A673 (cell line): Measurements from ENCODE around the gene MBD5.

Source experiments
- EZH2 ChIP-seq: fragments of 200-600 bp; sonication (generic); IDR thresholded peaks from 2 replicates; pipeline ENCODE4 v1.6.1; 2017; ENCODE audit warnings: borderline replicate concordance, low read depth, mild to moderate bottlenecking, mixed read lengths, antibody characterized with exemption, low read length; ENCODE audit not compliant: poor library complexity, severe bottlenecking
- TF ChIP-seq, protein P1 (sequence below): fragments of 300-800, 200-600 bp; sonication (generic); conservative IDR thresholded peaks from 2 replicates; pipeline ENCODE4 v1.5.1; 2017; ENCODE audit warnings: low read depth, mild to moderate bottlenecking, antibody characterized with exemption, low read length, moderate library complexity, mixed read lengths

DNA sequence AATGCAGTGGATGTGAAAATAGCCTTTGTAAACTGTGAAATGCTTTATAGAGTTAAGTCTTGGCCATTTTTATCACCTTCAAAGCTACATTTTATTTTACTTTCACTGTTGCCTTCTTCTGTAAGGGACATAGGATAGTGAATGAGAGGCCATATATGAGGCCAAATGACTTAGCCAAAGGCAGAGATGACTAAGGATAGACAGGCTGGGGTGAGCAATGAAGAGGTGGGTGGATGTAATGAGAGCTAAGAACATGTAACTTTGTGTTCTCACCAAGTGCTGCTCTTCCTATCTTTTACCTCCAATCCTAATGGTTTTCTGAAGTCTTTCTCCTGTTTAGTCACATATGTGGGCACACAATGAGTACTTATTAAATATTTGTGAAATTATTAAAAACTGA is 101.9 kb downstream of the MBD5 start:
- TF ChIP-seq, protein P1, sequence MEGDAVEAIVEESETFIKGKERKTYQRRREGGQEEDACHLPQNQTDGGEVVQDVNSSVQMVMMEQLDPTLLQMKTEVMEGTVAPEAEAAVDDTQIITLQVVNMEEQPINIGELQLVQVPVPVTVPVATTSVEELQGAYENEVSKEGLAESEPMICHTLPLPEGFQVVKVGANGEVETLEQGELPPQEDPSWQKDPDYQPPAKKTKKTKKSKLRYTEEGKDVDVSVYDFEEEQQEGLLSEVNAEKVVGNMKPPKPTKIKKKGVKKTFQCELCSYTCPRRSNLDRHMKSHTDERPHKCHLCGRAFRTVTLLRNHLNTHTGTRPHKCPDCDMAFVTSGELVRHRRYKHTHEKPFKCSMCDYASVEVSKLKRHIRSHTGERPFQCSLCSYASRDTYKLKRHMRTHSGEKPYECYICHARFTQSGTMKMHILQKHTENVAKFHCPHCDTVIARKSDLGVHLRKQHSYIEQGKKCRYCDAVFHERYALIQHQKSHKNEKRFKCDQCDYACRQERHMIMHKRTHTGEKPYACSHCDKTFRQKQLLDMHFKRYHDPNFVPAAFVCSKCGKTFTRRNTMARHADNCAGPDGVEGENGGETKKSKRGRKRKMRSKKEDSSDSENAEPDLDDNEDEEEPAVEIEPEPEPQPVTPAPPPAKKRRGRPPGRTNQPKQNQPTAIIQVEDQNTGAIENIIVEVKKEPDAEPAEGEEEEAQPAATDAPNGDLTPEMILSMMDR = no peak
- TF ChIP-seq EZH2 = no peak
